SU-DHL-6 (cell line): ENCODE measurements around the gene PAPOLB.

Experiments
- EZH2phosphoT487 ChIP-seq: fragments of 200-600 bp; sonication (generic), shearing (Covaris generic); conservative IDR thresholded peaks from 2 replicates; pipeline ENCODE4 v1.6.1; 2018; ENCODE audit warnings: mild to moderate bottlenecking, antibody characterized with exemption, low read length, moderate library complexity, mixed read lengths
- TF ChIP-seq, protein P1 (sequence below): fragments of 200-600 bp; sonication (generic); IDR thresholded peaks from one replicate; pipeline ENCODE4 v1.5.1; 2017; ENCODE audit warnings: antibody characterized with exemption, mild to moderate bottlenecking, low read length, moderate library complexity; ENCODE audit not compliant: insufficient read depth, poor library complexity, severe bottlenecking

DNA sequence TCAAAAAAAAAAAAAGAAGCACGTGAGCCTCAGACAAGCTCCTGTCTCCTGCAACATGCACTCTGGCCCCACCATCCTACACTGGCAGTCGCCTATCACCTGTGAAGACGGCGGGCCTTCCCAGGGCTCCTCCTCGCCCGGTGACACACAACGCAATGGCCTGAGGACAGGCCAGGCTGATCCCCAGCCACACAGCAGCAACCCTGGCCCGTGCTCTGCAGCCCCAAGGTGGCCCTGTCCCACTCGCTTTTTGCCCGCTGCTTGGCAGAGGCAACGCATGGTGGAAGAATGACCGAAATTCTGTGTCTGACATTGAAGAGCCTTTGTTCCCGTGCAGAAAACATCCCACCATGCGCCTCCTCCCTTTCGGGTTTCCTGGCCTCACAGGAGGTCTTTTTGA lies 13.6 kb upstream of the PAPOLB start:
- TF ChIP-seq, protein P1, sequence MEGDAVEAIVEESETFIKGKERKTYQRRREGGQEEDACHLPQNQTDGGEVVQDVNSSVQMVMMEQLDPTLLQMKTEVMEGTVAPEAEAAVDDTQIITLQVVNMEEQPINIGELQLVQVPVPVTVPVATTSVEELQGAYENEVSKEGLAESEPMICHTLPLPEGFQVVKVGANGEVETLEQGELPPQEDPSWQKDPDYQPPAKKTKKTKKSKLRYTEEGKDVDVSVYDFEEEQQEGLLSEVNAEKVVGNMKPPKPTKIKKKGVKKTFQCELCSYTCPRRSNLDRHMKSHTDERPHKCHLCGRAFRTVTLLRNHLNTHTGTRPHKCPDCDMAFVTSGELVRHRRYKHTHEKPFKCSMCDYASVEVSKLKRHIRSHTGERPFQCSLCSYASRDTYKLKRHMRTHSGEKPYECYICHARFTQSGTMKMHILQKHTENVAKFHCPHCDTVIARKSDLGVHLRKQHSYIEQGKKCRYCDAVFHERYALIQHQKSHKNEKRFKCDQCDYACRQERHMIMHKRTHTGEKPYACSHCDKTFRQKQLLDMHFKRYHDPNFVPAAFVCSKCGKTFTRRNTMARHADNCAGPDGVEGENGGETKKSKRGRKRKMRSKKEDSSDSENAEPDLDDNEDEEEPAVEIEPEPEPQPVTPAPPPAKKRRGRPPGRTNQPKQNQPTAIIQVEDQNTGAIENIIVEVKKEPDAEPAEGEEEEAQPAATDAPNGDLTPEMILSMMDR = no peak
- no peak for TF ChIP-seq EZH2phosphoT487
